T1000 (cell line): ENCODE results near the gene MEX3C.

Experiments used
- DNase-seq: peaks from one replicate; lab custom pipeline; 2025; ENCODE audit warnings: mixed read lengths; lab: John Stamatoyannopoulos, UW

MEX3C gene

DNA sequence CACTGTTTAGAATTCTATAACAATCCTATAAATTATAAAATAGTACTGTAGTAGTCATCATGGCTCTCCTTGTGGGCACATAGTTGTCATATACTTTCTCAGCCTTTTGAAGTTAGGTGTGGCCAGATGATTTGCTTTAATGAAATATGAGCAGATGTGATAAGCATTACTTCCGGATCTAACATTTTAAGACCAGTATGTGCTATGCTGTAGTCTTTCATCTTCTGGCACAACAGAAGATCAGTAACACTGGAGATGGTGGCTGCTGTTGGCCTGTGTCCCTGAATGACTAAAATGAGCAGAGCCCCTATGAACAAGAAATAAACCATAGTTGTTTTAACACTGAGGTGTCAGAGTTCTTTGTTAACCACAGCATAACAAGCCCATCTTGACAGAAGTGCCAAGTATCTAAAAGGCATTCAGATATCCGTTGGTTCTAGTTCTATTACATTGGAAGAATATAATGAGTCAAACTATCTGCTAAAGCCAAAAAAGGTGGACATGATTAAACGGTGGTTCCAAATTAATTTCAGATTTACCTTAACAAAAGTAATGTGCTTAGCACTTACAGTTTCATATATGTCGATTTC lies 6.3 kb downstream of the MEX3C start:
- DNase-seq: no peak

DNA sequence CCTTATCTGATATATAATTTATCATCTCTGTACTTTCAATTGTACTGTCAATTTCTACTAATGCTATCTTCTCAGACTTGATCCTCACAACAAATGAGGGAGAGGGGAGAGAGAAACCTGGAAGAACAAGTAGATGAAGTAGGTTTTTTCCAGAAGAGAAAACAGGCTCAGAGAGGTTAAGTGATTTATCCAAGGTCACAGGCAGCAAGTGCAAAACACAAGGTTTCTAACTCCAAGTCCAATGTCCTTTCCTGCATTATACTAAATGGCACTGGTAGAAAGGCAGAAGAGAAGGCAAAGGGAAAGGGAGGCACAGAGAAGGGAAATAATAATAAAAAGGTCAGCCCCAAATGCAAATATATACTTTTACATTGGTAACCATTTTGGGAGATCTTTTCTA lies 7.5 kb downstream of the MEX3C start:
- DNase-seq: no peak

DNA sequence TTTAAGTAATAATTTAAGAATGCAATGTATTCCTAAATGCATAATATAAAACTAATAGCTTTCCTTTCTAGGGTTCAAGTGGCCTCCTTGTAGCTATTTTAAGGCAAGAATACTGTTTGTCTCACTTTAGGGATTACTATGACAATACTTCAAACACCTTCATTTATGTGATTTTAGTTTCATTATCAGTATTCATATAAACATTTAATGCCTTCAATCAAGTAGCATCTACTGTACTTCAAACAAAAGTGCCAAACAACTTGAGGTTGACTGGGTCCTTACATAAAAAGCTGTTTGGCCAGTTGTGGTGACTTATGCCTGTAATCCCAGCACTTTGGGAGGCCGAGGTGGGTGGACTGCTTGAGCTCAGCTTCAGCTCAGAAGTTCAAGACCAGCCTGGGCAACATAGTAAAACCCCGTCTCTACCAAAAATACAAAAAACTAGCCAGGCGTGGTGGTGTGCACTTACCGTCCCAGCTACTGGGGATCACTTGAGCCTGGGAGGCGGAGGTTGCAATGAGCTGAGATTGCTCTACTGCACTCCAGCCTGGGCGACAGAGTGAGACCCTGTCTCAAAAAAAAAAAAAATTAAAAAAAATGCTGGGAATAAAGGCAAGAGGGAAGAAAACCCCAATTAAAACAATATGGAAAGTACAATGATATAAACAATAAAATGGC lies 9.3 kb downstream of the MEX3C start:
- no peak for DNase-seq

DNA sequence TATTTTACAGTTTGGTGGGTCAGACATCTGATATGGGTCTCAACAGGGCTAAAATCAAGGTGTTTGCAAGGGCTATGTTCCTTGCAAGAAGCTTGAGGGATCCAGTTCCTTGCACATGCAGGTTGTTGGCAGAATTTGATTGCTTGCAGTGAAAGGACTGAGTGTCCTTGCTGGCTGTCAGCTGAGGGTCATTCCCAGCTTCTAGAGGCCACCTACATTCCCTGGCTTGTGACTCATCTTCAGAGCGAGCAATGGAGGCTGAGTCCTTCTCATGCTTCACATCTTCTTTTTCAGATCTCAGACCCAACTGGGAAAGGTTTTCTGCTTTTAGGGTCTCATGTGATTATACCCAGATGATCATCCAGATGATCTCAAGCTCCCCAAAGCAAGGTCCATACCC lies 12.4 kb downstream of the MEX3C start:
- DNase-seq: no peak

DNA sequence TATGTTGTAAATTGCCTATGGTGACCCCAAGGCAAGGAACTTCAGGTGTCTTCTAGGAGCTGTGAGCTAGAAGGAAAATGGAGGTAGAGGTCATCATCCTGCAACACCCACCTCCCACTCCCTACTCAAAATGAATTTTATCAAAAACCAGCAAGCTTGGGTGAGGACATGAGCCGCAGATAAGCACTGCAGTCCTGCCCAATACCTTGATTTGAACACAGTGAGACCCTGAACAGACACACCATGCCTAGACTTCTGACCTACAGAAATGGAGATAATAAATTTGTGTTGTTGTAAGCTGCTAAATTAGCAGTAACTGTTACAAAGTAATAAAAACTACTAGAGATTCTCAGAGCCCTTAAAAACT lies 13.4 kb downstream of the MEX3C start:
- DNase-seq: no peak

DNA sequence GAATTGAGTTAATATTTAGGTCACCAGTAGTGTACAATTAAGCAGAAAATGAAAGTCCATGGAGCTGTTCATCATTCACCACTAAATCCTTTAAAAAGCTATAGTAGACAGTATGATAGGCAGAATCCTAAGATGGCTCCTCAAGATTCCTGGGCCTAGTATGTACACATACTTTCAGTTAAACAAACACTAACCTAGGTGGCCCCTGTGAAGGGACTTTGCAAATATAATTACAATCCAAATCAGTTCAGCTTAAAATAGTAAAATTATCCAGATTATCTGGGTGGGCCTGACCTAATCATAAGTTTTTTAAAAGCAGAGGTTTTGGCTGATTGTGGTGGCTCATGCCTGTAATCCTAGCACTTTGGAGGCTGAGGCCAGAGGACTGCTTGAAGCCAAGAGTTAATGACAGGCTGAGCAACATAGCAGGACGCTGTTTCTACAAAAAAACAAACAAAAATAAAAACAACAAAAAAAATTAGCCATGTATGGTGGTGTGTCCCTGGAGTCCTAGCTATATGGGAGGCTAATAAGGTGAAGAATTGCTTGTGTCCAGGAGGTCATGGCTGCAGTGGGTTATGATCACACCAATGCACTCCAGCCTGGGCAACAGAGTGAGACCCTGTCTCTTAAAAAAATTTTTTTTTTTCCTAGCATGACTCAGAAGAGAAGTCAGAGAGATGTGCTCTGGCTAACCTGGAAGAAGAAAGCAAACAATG lies 13.9 kb downstream of the MEX3C start:
- DNase-seq: no peak

DNA sequence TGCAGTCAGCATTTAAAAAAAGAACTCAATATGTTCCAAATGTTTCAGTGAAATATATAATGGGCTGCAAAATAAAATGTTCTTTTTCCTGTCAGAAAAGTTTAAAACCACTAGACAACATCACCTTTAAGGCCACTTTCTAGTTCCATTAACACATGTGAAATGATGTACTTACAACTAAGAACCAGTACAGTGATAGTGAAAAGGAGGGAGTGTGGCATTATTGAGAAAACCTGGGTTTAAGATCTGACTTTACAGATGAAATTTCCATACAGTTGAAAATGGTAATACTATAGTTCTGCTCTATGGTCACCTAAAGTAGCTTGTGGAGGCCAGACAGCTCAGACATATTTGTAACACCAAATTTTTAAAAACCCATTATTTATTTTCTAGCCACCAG lies 14.7 kb downstream of the MEX3C start:
- DNase-seq: no peak

DNA sequence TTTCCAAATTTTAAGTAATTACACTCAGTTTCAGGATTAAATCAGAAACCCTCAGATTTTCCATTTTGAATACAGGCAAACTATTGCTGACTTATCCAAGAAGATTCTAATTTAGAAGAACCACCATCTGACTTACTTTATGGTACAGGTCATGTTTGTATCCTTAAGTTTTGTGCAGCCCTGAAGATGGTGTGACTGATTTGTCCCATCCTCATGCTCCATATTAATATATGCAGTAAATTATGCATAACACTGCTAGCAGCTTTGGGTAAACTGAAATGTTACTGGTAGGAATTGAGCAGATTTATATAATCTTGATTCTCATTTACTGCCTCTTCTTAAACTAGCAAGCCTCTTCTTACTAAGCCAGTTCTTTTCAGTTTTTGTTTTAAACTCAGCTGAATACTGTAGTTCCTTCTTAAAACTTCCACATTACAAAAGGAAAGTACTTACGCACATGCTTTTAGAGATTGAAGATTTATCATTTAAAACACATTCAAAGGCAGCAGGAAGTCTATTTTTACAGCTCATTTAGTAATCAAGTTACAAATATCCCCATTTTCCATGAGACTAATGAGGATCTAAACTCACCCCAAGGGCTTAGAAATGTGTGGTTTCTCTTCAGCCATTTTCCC lies 25.7 kb downstream of the MEX3C start:
- no peak for DNase-seq

DNA sequence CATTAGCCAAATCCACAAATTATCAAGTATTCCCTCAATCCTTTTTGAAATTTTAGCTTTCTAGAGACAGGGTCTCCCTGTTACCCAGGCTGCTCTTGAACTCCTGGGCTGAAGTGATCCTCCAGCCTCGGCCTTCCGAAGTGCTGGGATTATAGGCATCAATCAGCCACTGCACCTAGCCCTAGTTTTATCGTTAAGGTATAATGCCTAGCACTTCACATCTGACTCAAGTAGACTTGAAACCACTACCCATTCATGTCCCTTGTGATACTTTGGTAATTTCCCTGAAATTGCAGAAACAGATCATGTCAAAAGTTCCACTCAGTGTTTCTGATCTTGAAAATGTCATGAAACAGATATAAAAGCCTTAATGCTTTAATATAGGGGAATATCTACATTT lies 26.3 kb downstream of the MEX3C start:
- DNase-seq: no peak

DNA sequence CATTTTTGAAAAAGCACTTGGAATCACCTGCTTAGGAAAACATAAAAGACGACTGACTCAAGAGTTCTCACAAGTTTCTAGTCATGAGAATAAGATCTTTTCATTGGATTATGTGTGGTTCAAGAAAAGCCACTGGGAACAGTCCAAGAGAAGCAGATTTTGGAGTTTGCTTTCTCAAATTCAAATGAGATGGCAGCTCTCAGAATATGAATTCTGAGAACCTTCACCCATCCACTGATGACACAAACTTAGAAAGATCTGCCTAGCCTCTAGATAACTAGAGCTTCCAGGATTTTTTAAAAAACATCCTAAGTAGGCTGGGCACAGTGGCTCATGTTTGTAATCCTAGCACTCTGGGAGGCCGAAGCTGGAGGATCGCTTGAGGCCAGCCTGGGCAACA lies 26.8 kb downstream of the MEX3C start:
- no peak for DNase-seq

DNA sequence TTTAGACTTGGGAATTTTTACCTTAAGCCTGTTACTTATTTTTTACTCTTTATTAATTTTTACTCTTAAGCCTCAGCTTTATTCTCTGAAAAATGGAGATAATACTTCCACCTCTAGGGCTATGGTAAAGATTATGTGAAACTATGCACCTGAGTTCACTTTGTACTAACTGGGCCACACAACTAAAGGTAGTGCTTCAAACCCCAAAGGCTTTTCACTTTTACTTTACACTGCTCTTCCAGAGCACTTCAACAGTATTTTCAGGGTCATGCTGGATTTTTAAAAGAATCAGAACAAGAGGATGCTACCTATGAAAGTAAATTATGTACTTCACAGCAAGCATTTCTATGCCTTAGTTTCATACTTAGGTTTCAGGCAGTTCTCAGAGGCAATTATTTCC lies 27.8 kb downstream of the MEX3C start:
- no peak for DNase-seq

DNA sequence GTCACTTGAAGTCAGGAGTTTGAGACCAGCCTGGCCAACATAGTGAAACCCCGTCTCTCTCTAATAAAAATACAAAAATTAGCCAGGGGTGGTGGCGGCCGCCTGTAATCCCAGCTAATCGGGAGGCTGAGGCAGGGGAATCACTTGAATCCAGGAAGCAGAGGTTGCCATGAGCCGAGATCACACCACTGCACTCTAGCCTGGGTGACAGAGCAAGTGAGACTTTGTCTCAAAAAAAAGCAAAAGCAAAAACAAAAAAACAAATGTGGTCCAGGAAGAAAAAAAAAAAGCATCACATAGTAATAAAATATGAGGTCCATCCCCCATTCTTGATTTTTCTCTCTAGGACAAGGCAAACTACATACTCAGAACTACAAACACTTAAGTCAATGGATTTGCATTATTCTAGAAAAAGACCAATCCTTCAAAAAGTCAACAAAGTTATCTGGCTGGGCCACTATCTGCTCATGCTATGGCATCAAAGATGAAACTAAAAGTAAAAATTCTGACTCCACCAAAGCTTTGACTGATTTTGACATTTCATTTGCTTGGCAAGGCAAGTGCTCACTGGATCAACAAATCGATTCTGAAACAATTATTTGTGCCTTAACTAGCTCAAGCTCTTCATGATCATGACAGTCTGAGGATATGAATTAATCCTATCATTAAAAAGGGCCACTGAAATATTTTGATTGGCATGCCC lies 28.4 kb downstream of the MEX3C start:
- no peak for DNase-seq

DNA sequence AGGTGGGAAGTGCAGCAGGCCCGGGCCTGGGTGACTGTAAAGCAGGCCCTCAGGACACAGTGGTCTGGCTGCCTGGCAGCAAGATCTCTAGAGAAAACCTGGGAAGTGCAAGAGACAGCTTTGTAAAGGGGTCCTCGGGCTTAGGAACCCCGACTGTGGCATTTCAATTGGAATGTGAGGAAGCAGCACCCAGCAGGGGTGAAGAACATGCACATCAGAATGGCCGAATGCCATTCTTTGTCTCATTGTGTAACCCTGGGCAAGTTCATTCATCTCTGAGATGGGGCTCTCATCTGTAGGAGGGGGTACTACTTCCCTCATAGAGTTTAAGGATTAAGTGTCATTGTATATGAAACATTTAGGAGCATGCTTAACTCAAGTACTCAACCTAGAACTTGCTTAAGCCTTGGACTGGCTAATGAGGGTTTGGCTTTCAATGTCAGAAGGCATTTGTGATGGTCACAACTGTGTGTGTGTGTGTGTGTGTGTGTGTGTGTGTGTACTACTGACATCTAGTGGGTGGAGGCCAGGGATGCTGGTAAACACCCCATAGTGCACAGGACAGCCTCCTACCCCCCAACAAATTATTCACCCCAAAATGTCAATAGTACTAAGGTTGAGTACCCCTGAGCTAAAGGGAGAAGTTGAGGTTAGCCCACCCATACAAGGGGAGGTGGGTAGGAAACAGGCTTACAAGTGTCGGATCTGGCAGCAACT lies 29.3 kb downstream of the MEX3C start:
- DNase-seq: no peak

DNA sequence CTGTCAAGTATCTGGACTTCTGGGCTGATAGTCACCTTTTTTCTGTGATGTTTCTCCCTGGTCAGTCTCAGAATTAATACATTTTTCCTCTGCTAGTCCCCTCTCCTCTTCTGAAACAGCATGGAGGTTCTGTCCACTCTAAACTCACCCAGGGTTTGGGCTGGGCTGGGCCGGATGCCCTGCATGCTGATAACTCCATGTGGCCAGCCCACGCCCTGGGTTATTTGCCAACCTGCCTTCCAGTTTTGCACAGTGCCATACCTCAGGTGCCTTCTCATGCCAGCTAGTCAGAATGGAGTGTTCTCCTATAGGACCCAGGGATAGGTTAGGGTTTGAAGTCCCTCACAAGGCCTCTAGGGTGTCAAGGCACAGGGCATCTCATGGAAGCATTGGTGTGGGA lies 32.2 kb downstream of the MEX3C start:
- DNase-seq: no peak

DNA sequence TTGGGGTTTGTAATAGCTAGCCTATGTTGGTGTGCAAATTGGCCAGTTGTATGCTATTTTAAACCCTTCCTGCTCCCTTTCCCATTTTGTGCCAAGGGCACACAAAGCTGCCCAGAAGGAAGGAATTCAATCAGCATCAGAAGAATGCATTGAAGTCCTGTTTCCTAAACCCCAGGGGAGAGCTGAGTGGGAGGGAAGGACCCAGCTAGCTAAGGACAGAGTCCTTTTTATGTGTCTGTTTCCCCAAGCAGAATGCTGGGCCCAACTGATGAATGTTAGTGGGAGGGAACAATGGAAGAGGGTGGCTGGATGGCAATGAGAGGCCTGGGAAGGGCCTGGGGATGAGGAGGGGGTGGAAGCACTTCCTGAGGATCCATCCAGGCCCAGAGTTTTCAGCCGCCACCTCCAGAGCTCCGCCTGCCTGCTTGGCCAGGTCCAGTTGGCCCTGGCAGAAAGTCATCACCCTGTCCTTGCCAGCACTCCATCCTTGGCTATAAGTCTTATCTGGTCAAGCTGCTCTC lies 32.7 kb downstream of the MEX3C start:
- DNase-seq: no peak

DNA sequence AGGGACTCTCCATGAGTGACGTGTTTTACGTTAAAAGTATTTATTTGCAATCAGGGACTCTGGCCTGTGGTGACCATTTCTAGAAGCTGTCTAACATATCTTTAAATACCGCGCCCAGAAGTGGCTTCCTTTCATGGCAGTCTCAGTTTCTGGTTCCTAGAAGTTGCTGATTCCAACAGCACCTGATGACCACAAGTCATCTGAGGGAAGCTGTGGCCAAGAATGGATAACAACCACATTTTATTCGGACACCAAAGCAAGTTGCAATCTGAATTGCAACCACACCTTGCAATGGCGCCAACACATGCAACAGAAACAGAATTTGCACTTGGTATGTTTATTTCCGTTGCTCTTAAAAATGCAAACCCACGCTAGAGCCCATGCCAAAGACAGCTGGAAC lies 33.1 kb downstream of the MEX3C start:
- no peak for DNase-seq

DNA sequence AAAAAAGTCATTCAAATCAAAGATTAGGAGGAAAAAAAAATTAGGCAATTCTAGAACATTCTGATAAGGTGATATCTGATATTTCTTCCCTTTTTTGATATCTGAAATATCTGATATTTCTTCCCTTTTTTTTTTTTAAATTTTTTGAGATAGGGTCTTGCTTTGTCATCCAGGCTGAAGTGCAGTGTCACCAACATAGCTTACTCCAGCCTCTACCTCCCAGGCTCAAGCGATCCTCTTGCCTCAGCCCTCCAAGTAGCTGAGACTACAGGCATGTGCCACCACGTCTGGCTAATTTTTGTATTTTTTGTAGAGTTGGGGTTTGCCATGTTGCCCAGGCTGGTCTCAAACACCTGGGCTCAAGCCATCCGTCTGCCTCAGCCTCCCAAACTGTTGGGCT lies 33.9 kb downstream of the MEX3C start:
- DNase-seq: no peak

DNA sequence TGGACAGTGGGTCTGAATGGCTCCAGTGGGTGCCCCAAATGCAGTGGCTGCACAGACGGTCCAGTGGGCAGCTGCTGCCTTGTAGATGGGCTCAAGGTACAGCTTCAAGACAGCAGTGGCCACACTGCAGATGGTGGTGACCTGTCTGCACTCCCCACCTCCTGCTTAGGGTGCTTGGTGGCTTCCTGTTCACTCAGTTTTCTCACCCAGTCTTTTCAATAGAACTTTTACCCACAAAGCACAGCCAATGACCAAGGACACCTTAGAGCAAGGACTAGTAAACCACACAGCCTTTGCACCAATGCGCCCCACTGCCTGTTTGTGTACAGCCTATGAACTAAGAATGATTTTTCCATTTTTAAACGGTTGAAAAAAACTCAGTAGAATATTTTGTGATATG lies 34.9 kb downstream of the MEX3C start:
- DNase-seq: no peak

DNA sequence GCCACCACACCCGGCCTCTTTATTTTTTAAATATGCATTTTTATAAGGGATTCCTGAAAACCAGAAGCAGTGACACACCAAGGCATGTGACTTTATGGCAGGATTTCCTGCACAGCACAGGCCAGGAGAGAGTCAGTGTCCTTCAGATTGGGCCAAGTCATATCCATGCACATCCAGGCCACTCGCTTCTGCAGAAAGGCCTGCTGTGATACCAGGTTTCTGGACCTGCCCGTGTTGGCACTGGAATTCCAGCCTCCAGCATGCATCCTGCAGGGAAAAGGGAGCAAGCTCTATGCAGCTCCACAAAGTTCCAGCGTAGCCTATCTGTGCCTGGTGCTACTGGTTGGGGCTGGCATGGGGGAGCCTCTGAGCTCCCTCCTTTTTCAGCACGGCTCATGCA lies 36.8 kb downstream of the MEX3C start:
- no peak for DNase-seq

DNA sequence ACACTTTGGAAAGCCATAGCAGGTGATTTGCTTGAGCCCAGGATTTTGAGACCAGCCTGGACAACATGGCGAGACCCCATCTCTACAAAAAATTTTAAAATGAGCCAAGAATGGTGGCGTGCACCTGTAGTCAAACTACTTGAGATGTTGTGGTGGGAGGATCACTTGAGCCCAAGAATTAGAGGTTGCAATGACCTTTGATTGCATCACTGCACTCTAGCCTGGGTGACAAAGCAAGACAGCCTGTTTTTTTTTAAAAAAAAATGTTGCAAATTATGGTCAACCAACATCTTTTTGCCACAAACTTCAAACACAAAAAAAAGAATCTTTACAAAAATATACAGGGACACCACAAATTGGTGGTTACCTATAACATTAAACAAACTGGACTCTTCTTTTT lies 40.3 kb downstream of the MEX3C start:
- DNase-seq: no peak

DNA sequence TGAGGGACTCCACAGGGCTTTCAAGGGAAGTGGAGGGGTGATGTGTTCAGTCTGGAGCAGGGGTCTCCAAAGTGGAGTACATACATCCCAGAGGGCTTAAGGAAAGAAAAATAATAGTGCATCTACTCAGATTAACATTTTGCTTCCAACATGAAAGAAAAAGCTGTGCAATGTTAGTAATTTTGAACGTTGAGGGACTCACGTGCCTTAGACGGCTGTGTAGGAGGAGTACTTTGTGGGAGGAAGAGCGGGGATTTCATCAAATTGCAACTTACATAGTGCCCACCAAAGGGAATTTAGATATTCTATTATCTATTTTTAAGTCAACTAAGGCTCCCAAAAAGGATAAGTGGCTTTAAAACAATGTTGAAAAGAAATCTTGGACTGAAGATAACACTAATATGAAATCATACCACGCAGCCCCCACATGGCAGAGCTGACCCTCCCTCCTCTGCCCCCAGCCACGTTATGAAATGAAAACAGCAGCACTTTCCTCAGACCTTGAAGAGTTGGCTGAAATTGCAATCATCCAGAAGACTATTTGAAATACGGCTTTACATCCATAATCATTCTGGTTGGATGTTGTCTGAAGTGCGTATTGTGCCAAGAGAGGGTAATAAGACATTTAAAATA lies 42.9 kb downstream of the MEX3C start:
- no peak for DNase-seq
